Trophoblast cell (in vitro differentiated cells and primary cell): ENCODE measurements around the gene PKIB.

ENCODE experiments used
- DNase-seq, 2 donors: peaks; one replicate each; pipeline ENCODE4 v3.0.0-alpha.2; 2016
- H2AFZ ChIP-seq: 2 replicates; pipeline ENCODE4 v1.6.1; 2013; ENCODE audit warnings: low read length, moderate library complexity, mild to moderate bottlenecking; ENCODE audit not compliant: insufficient read depth, poor library complexity
- H2AK5ac ChIP-seq: 2 replicates; pipeline ENCODE4 v1.6.1; 2013; ENCODE audit warnings: mild to moderate bottlenecking, low read length
- H2BK120ac ChIP-seq: 2 replicates; pipeline ENCODE4 v1.6.1; 2013; ENCODE audit warnings: low read length, mild to moderate bottlenecking, moderate library complexity; ENCODE audit not compliant: insufficient read depth, poor library complexity
- H2BK12ac ChIP-seq: 2 replicates; pipeline ENCODE4 v1.6.1; 2013; ENCODE audit warnings: mild to moderate bottlenecking, low read length, moderate library complexity
- H2BK5ac ChIP-seq: 2 replicates; pipeline ENCODE4 v1.6.1; 2013; ENCODE audit warnings: low read length, low read depth, moderate library complexity, mild to moderate bottlenecking; ENCODE audit not compliant: poor library complexity
- H3K14ac ChIP-seq: 2 replicates; pipeline ENCODE4 v1.6.1; 2013; ENCODE audit warnings: mild to moderate bottlenecking, low read length
- H3K18ac ChIP-seq: 2 replicates; pipeline ENCODE4 v1.6.1; 2013; ENCODE audit warnings: mild to moderate bottlenecking, low read length
- H3K23ac ChIP-seq: 2 replicates; pipeline ENCODE4 v1.6.1; 2013; ENCODE audit warnings: low read length
- H3K27ac ChIP-seq: 2 replicates; pipeline ENCODE4 v1.5.1; 2013; ENCODE audit warnings: low read depth, mild to moderate bottlenecking, inconsistent platforms, low read length, moderate library complexity
- H3K27me3 ChIP-seq: 2 replicates; pipeline ENCODE4 v1.6.1; 2013; ENCODE audit warnings: inconsistent platforms, mild to moderate bottlenecking, low read length, moderate library complexity; ENCODE audit not compliant: insufficient read depth
- H3K36me3 ChIP-seq, 2 experiments: 1 replicate in 1 of 2; 2 replicates in 1 of 2; pipeline ENCODE4 v1.6.1; 2013; ENCODE audit warnings: low read length in 2 of 2, mild to moderate bottlenecking in 2 of 2, moderate library complexity in 1 of 2; ENCODE audit not compliant: insufficient read depth in 2 of 2, control insufficient read depth in 1 of 2
- H3K4ac ChIP-seq: 2 replicates; pipeline ENCODE4 v1.6.1; 2013; ENCODE audit warnings: low read depth, mild to moderate bottlenecking, low read length, moderate library complexity
- H3K4me1 ChIP-seq, 2 experiments: 1 replicate in 1 of 2; 2 replicates in 1 of 2; pipeline ENCODE4 v1.6.1; 2013; ENCODE audit warnings: low read length in 2 of 2, mild to moderate bottlenecking in 2 of 2, moderate library complexity in 1 of 2; ENCODE audit not compliant: insufficient read depth in 2 of 2, control insufficient read depth in 1 of 2
- H3K4me2 ChIP-seq: 2 replicates; pipeline ENCODE4 v1.6.1; 2013; ENCODE audit warnings: inconsistent platforms, mild to moderate bottlenecking, low read length, moderate library complexity
- H3K4me3 ChIP-seq: 2 replicates; pipeline ENCODE4 v1.5.1; 2013; ENCODE audit warnings: mild to moderate bottlenecking, low read depth, low read length, inconsistent platforms
- H3K79me1 ChIP-seq: one replicate; pipeline ENCODE4 v1.6.1; 2013; ENCODE audit warnings: low read length
- H3K79me2 ChIP-seq: 2 replicates; pipeline ENCODE4 v1.6.1; 2013; ENCODE audit warnings: low read length, mild to moderate bottlenecking; ENCODE audit not compliant: control insufficient read depth, insufficient read depth, poor library complexity
- H3K9ac ChIP-seq: 2 replicates; pipeline ENCODE4 v1.6.1; 2013; ENCODE audit warnings: mild to moderate bottlenecking, low read length
- H3K9me3 ChIP-seq: 2 replicates; pipeline ENCODE4 v1.6.1; 2013; ENCODE audit warnings: low read depth, mild to moderate bottlenecking, control low read depth, inconsistent platforms, low read length; ENCODE audit not compliant: insufficient read depth
- H4K12ac ChIP-seq: 2 replicates; pipeline ENCODE4 v1.6.1; 2013; ENCODE audit warnings: low read depth, mild to moderate bottlenecking, low read length, moderate library complexity
- H4K8ac ChIP-seq: 2 replicates; pipeline ENCODE4 v1.6.1; 2013; ENCODE audit warnings: low read depth, mild to moderate bottlenecking, low read length, moderate library complexity
- H4K91ac ChIP-seq: one replicate; pipeline ENCODE4 v1.6.1; 2013; ENCODE audit warnings: low read depth, mild to moderate bottlenecking, low read length, moderate library complexity
- whole genome bisulfite sequencing: extraction: QIAGEN DNeasy Blood & Tissue Kit; methylation state at CpG from one replicate; pipeline ENCODE4 v1.1.7; 2013; ENCODE audit warnings: missing lambda C conversion rate; ENCODE audit not compliant: insufficient read length, insufficient coverage; ENCODE audit errors: extremely low coverage; 5-methylcytosine and 5-hydroxymethylcytosine counted together

The PKIB gene

DNA sequence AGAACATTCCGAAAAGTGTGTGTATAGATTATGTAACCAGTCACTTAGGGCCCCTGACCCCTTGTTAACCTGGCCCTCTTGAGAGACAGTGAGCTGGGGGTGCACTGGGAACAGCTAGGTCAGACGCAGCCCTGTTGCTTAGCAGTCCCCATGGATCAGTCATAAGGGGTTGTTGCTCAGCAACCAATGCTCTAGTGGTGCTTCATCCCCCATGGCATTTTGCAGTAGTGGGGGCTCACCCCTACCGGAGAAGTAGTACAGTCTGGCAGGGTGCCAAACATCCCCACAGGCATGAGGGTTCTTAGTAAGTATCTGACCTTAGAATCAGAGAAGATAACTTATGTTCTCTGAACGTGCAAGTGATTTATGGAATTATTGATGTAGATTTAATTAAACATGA is 12.3 kb downstream of the PKIB start:
- H3K18ac ChIP-seq: no peak overlapping the region
- peak overlapping the region; percentile 23 for H3K9ac ChIP-seq
- no peak overlapping the region for H3K23ac ChIP-seq
- no peak overlapping the region for H3K4me3 ChIP-seq
- no peaks in the 10 kb centered on the region for H3K36me3 ChIP-seq
- no peak overlapping the region for H2BK120ac ChIP-seq
- no CpG with 5 or more reads among the region's 4 CpGs for WGBS
- no peak overlapping the region for H3K4me2 ChIP-seq
- H3K27me3 ChIP-seq: no peaks in the 10 kb centered on the region
- no peaks in the 10 kb centered on the region for H3K79me1 ChIP-seq
- H3K14ac ChIP-seq: no peak overlapping the region
- no peak overlapping the region for H2BK5ac ChIP-seq
- H2BK12ac ChIP-seq: no peak overlapping the region
- no peak overlapping the region for H4K91ac ChIP-seq
- no peak overlapping the region for H4K12ac ChIP-seq
- H2AFZ ChIP-seq: no peak overlapping the region
- H3K9me3 ChIP-seq: no peaks in the 10 kb centered on the region
- DNase-seq: no peak
- H3K4me1 ChIP-seq: peaks cover 0 to 2% of the 10 kb centered on the region in 2 experiments
- no peak overlapping the region for H2AK5ac ChIP-seq
- no peaks in the 10 kb centered on the region for H3K79me2 ChIP-seq
- H3K4ac ChIP-seq: no peak overlapping the region
- no peak overlapping the region for H4K8ac ChIP-seq
- no peak overlapping the region for H3K27ac ChIP-seq

DNA sequence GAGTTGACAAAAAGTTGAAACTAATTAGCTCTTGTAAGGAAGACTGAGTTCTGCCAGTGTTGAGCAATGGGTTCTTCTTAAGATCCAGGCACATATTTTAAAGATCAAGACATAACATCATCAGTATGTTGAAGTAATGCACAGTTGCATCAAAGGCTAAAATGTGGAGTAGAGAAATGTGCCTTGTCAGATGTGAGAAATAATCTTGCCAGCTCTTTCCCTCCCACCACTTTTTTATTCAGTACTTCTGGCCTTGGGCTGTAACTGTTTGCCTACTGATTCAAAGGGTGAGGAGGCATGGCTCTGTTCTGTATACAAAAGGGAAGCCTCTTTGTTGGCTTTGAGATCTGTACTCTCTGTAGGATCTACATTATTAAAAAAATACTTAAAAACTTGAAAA is 13.1 kb downstream of the PKIB start:
- Histone ChIP-seq H4K12ac (no peak overlapping the region), H3K4ac (no peak overlapping the region), H3K27me3 (no peaks in the 10 kb centered on the region), H3K23ac (no peak overlapping the region), H3K27ac (no peak overlapping the region), H3K36me3 (no peaks in the 10 kb centered on the region), H2AK5ac (no peak overlapping the region), H3K14ac (no peak overlapping the region), H3K4me2 (no peak overlapping the region), H4K91ac (no peak overlapping the region), H3K4me3 (no peak overlapping the region), H2BK120ac (no peak overlapping the region), H3K79me1 (no peaks in the 10 kb centered on the region), H2BK5ac (no peak overlapping the region), H3K9me3 (no peaks in the 10 kb centered on the region), H3K18ac (no peak overlapping the region), H2BK12ac (no peak overlapping the region), H3K79me2 (no peaks in the 10 kb centered on the region), H3K4me1 (peaks cover 0 to 2% of the 10 kb centered on the region in 2 experiments), H2AFZ (no peak overlapping the region), H3K9ac (no peak overlapping the region), H4K8ac (no peak overlapping the region)
- DNase-seq: peak; percentile 22 to 71

DNA sequence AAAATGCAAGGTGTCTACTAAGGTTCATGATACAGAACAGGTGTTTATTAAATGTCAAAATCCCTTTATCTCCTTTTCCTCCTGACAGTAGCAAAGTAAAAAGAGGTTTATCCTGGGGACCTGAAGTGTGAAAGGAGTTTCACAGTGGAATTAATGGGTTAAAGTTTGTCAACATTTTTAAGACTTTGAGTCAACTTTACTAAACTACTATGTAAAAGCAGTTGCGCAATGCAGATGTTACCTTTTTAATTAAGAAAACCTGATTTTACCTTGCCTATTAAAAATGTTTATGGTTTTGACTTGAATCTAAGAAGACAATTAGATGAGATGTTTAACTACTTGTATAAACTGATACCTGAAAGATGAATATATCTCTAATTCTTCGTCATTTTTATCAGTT is 14.6 kb downstream of the PKIB start:
- Histone ChIP-seq H3K18ac (no peak overlapping the region), H3K4ac (no peak overlapping the region), H3K4me1 (peaks cover 0 to 2% of the 10 kb centered on the region in 2 experiments), H3K23ac (no peak overlapping the region), H4K91ac (no peak overlapping the region), H3K9me3 (no peaks in the 10 kb centered on the region), H4K12ac (no peak overlapping the region), H2AFZ (no peak overlapping the region), H3K79me1 (no peaks in the 10 kb centered on the region), H3K4me3 (no peak overlapping the region), H2AK5ac (no peak overlapping the region), H2BK5ac (no peak overlapping the region), H2BK12ac (no peak overlapping the region), H3K9ac (no peak overlapping the region), H3K4me2 (no peak overlapping the region), H3K14ac (no peak overlapping the region), H4K8ac (no peak overlapping the region), H2BK120ac (no peak overlapping the region), H3K27ac (no peak overlapping the region), H3K27me3 (no peaks in the 10 kb centered on the region), H3K36me3 (no peaks in the 10 kb centered on the region), H3K79me2 (no peaks in the 10 kb centered on the region)
- no peak for DNase-seq
- no CpG with 5 or more reads among the region's 2 CpGs for WGBS

DNA sequence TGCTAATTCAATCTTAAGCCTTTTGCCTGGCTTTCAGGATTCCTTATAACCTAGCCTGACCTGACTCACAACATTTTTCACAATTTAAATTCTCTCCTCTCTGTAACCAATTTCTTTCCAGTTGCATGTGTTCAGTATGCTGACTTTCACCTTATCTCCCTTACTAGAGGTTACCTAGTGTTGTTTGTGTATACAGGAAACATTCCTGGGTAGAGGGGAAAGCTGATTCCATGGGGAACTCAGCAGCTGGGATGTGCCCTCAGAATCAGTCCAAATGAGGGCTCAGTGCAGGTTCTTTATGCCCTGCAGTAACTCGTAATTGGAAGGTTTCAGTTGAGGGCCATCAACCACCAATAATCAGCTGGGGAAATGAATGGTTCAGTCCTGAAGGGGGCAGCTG is 18.5 kb downstream of the PKIB start:
- Histone ChIP-seq H2BK5ac (no peak overlapping the region), H3K79me1 (no peaks in the 10 kb centered on the region)

More for the DNA sequence above, 18.5 kb downstream of the PKIB start:
- Histone ChIP-seq H3K4me1 (peaks cover 0 to 2% of the 10 kb centered on the region in 2 experiments), H3K23ac (no peak overlapping the region), H2BK120ac (no peak overlapping the region), H2BK12ac (no peak overlapping the region), H3K9ac (no peak overlapping the region), H3K18ac (no peak overlapping the region), H2AFZ (no peak overlapping the region), H3K36me3 (no peaks in the 10 kb centered on the region), H4K12ac (no peak overlapping the region), H4K91ac (no peak overlapping the region), H4K8ac (no peak overlapping the region), H3K14ac (no peak overlapping the region), H3K79me2 (no peaks in the 10 kb centered on the region), H3K4me3 (no peak overlapping the region), H3K4me2 (no peak overlapping the region), H2AK5ac (no peak overlapping the region), H3K27ac (no peak overlapping the region), H3K9me3 (no peaks in the 10 kb centered on the region), H3K27me3 (no peaks in the 10 kb centered on the region), H3K4ac (no peak overlapping the region)
- no CpG with 5 or more reads among the region's 1 CpG for WGBS
- peak in 1 of 2 donors; percentile 56 for DNase-seq
